Calu3 (cell line): ENCODE measurements around the gene RING1. TPM values are rescaled to one million over a fixed set of nuclear protein-coding genes. Genes with fewer than 3 reads are reported as not detected.

Experiments
- BruUV-seq: library from RNA; stranded (reverse); fragments of 400-500 nt; replicated peaks from 2 replicates; lab custom pipeline; 2021; lab: Mats Ljungman, UMichigan
- CTCF ChIA-PET: fragments of 300-600 bp; sonication (Branson Sonifier 250); formaldehyde crosslinking; loops from one replicate; lab custom pipeline; 2022; ENCODE audit warnings: antibody characterized with exemption; lab: Charles Lee
- DNase-seq: peaks from one replicate; pipeline ENCODE4 v3.0.0; 2022
- H3K27ac Mint-ChIP-seq: one replicate; pipeline ENCODE4 v1.8.0; 2022; ENCODE audit warnings: mixed read lengths; ENCODE audit not compliant: unreplicated experiment
- H3K27me3 Mint-ChIP-seq: one replicate; pipeline ENCODE4 v1.8.0; 2022; ENCODE audit warnings: mixed read lengths; ENCODE audit not compliant: unreplicated experiment
- H3K36me3 Mint-ChIP-seq: one replicate; pipeline ENCODE4 v1.8.0; 2022; ENCODE audit warnings: mild to moderate bottlenecking, moderate library complexity, mixed read lengths; ENCODE audit not compliant: insufficient read depth, unreplicated experiment
- H3K4me1 Mint-ChIP-seq: one replicate; pipeline ENCODE4 v1.8.0; 2022; ENCODE audit warnings: mild to moderate bottlenecking, low read depth, mixed read lengths; ENCODE audit not compliant: unreplicated experiment
- H3K4me3 Mint-ChIP-seq: one replicate; pipeline ENCODE4 v1.8.0; 2022; ENCODE audit warnings: mild to moderate bottlenecking, low read depth, moderate library complexity, mixed read lengths; ENCODE audit not compliant: unreplicated experiment
- H3K9me3 Mint-ChIP-seq: one replicate; pipeline ENCODE4 v1.8.0; 2022; ENCODE audit warnings: low read depth, mixed read lengths; ENCODE audit not compliant: unreplicated experiment
- CTCF ChIP-seq: fragments of 200-600 bp; IDR thresholded peaks from one replicate; pipeline ENCODE4 v1.8.0; 2022; ENCODE audit warnings: antibody characterized with exemption; ENCODE audit not compliant: unreplicated experiment
- intact Hi-C: fragments of 100-400 bp; cut with micrococcal nuclease; formaldehyde crosslinking; loops from one replicate; pipeline ENCODE4 v1.10.0; 2022; ENCODE audit not compliant: unreplicated experiment
- total RNA-seq: library from RNA; stranded (reverse); gene quantifications from 2 replicates; pipeline ENCODE4 v1.2.3, GENCODE V29; 2022

The RING1 gene
- total RNA-seq, 1 experiment from 2014 or later = 53.9 TPM

DNA sequence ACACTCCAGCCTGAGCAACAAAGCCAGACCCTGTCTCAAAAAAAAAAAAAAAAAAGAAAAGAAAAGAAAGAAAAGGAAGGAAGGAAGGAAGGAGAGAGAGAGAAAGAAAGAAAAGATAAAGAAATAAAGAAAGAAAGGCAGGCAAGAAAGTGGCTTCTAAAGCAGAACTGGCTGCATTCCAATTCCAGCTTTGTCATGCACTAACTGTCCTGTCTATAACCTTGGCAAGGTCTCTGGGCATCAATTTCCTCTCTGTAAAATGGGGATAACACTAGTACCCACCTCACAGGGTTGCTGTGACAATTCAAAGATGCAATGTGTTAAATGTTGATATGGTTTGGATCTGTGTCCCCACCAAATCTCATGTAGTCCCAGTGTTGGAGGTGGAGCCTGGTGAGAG lies 28.0 kb downstream of the RING1 start:
- Mint-ChIP-seq H3K27me3 (peaks cover 87% of the 10 kb centered on the region), H3K36me3 (no peaks in the 10 kb centered on the region), H3K4me1 (peaks cover 10% of the 10 kb centered on the region), H3K4me3 (no peak overlapping the region), H3K9me3 (no peaks in the 10 kb centered on the region), H3K27ac (no peak overlapping the region)
- CTCF ChIA-PET = interaction anchor here (0.6 to 1.4 kb wide), 2 partner anchors 12 to 1347 kb away, joined by 3 to 4 read pairs; no protein-coding TSS in a partner anchor
- TF ChIP-seq CTCF = no peak
- DNase-seq = no peak
- intact Hi-C loops = no loop called here
- BruUV-seq = no TSS peak

GRCh38 chr6:33236852-33237251 lies 28.6 kb downstream of the RING1 start:
- H3K27ac Mint-ChIP-seq = no peak overlapping the region
- peaks cover 87% of the 10 kb centered on the region for H3K27me3 Mint-ChIP-seq
- CTCF ChIA-PET = interaction anchor here (1.4 kb wide), 1 partner anchor 11 kb away, joined by 4 read pairs; no protein-coding TSS in a partner anchor
- peaks cover 6% of the 10 kb centered on the region for H3K4me1 Mint-ChIP-seq
- TF ChIP-seq CTCF = no peak
- BruUV-seq = no TSS peak
- H3K9me3 Mint-ChIP-seq = no peaks in the 10 kb centered on the region
- DNase-seq = no peak
- intact Hi-C loops = no loop called here
- no peak overlapping the region for H3K4me3 Mint-ChIP-seq
- no peaks in the 10 kb centered on the region for H3K36me3 Mint-ChIP-seq

- DNase-seq = no peak
- no TSS peak for BruUV-seq
- Mint-ChIP-seq H3K27me3 (peaks cover 87% of the 10 kb centered on the region), H3K4me1 (no peaks in the 10 kb centered on the region), H3K27ac (no peak overlapping the region), H3K4me3 (no peak overlapping the region), H3K9me3 (no peaks in the 10 kb centered on the region), H3K36me3 (no peaks in the 10 kb centered on the region)
- no peak for TF ChIP-seq CTCF
- CTCF ChIA-PET = interaction anchor here (0.6 to 2.2 kb wide), 3 partner anchors 11 to 84 kb away, joined by 3 to 7 read pairs (median 4); no protein-coding TSS in a partner anchor
- intact Hi-C loops = no loop called here
These were observed 29.4 kb downstream of the RING1 start for GRCh38 chr6:33237741-33238140.

DNA sequence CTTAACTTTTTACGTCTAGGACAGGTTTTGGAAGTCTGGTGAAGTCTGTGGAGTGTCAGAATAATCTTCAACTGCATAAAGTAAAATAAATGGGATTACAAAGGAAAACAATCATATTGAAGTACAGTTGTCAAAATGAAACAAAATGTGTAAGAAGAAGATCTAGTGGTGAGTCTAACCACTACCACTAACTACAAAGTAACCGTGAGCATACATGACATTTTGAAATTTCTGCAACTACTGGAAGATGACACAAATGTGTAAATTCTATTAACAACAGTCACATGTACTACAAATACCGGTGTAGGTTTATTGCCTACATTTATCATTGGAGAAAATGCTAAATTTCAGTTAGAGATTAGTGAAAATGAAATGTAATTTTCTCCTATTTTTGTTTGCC lies 33.7 kb downstream of the RING1 start:
- Mint-ChIP-seq H3K27ac (no peak overlapping the region), H3K36me3 (no peaks in the 10 kb centered on the region), H3K27me3 (peaks cover 73% of the 10 kb centered on the region), H3K4me1 (no peaks in the 10 kb centered on the region), H3K4me3 (no peak overlapping the region), H3K9me3 (no peaks in the 10 kb centered on the region)
- CTCF ChIA-PET = interaction anchor here (0.6 kb wide), 1 partner anchor 67 kb away, joined by 13 read pairs; no protein-coding TSS in a partner anchor
- TF ChIP-seq CTCF = no peak
- intact Hi-C loops = no loop called here
- BruUV-seq = no TSS peak
- DNase-seq = no peak
